Astrocyte (in vitro differentiated cells and primary cell): ENCODE data around the gene LRP1B. TPM values are rescaled to one million over a fixed set of nuclear protein-coding genes. Genes with fewer than 3 reads are reported as not detected.

ENCODE experiments used
- DNase-seq: peaks from one replicate; pipeline ENCODE4 v3.0.0-alpha.2; 2010; ENCODE audit warnings: low read depth
- FAIRE-seq: peaks from 2 replicates; lab custom pipeline; 2011; peaks lifted over from hg19 to GRCh38; lab: Jason Lieb, UNC
- H2AFZ ChIP-seq: 2 replicates; pipeline ENCODE4 v1.6.0; 2012; ENCODE audit warnings: low read depth, low read length, inconsistent platforms
- H3K27ac ChIP-seq: 2 replicates; pipeline ENCODE4 v1.5.1; 2011; ENCODE audit warnings: low read depth, low read length, inconsistent platforms
- H3K27me3 ChIP-seq: 2 replicates; pipeline ENCODE4 v1.6.0; 2011; ENCODE audit warnings: low read length, inconsistent platforms; ENCODE audit not compliant: insufficient read depth
- H3K36me3 ChIP-seq: 2 replicates; pipeline ENCODE4 v1.5.1; 2011; ENCODE audit warnings: low read length, inconsistent platforms; ENCODE audit not compliant: insufficient read depth
- H3K4me1 ChIP-seq: 2 replicates; pipeline ENCODE4 v1.5.1; 2011; ENCODE audit warnings: low read length, inconsistent platforms; ENCODE audit not compliant: insufficient read depth
- H3K4me2 ChIP-seq: 2 replicates; pipeline ENCODE4 v1.6.0; 2012; ENCODE audit warnings: low read length, inconsistent platforms
- H3K4me3 ChIP-seq: 2 replicates; pipeline ENCODE4 v1.5.1; 2011; ENCODE audit warnings: low read depth, mild to moderate bottlenecking, low read length, inconsistent platforms; ENCODE audit not compliant: insufficient read depth
- H3K79me2 ChIP-seq: 2 replicates; pipeline ENCODE4 v1.6.0; 2012; ENCODE audit warnings: mild to moderate bottlenecking, low read length, inconsistent platforms; ENCODE audit not compliant: insufficient read depth
- H3K9ac ChIP-seq: 2 replicates; pipeline ENCODE4 v1.6.0; 2012; ENCODE audit warnings: mild to moderate bottlenecking, low read length, inconsistent platforms
- H3K9me3 ChIP-seq: 2 replicates; pipeline ENCODE4 v1.5.1; 2012; ENCODE audit warnings: low read depth, mild to moderate bottlenecking, low read length, inconsistent platforms; ENCODE audit not compliant: insufficient read depth
- H4K20me1 ChIP-seq: 2 replicates; pipeline ENCODE4 v1.6.0; 2012; ENCODE audit warnings: low read length, inconsistent platforms; ENCODE audit not compliant: insufficient read depth
- H3K27ac Mint-ChIP-seq: one replicate; pipeline ENCODE4 v1.8.0; 2021; ENCODE audit warnings: mild to moderate bottlenecking, mixed read lengths; ENCODE audit not compliant: unreplicated experiment
- H3K27me3 Mint-ChIP-seq: one replicate; pipeline ENCODE4 v1.8.0; 2021; ENCODE audit warnings: low read depth, mixed read lengths; ENCODE audit not compliant: unreplicated experiment
- H3K36me3 Mint-ChIP-seq: one replicate; pipeline ENCODE4 v1.8.0; 2021; ENCODE audit warnings: low read depth, mixed read lengths; ENCODE audit not compliant: unreplicated experiment
- H3K4me1 Mint-ChIP-seq: one replicate; pipeline ENCODE4 v1.8.0; 2021; ENCODE audit warnings: low read depth, mixed read lengths; ENCODE audit not compliant: unreplicated experiment
- H3K4me3 Mint-ChIP-seq: one replicate; pipeline ENCODE4 v1.8.0; 2021; ENCODE audit warnings: mild to moderate bottlenecking, moderate library complexity, mixed read lengths; ENCODE audit not compliant: unreplicated experiment
- H3K9me3 Mint-ChIP-seq: one replicate; pipeline ENCODE4 v1.8.0; 2021; ENCODE audit warnings: mild to moderate bottlenecking, mixed read lengths; ENCODE audit not compliant: unreplicated experiment
- CTCF ChIP-seq: IDR thresholded peaks from 2 replicates; pipeline ENCODE4 v1.5.1; 2011; ENCODE audit warnings: low read depth, mild to moderate bottlenecking, inconsistent platforms, low read length, moderate library complexity; ENCODE audit not compliant: insufficient read depth
- EZH2 ChIP-seq: IDR thresholded peaks from 2 replicates; pipeline ENCODE4 v1.6.1; 2012; ENCODE audit warnings: mild to moderate bottlenecking, low read length, inconsistent platforms; ENCODE audit not compliant: insufficient read depth
- total RNA-seq: library from RNA; stranded (reverse); gene quantifications from 2 replicates; pipeline ENCODE4 v1.2.1, GENCODE V29; 2021

Gene LRP1B
- total RNA-seq, 1 donor from 2014 or later, result 1.5 TPM

DNA sequence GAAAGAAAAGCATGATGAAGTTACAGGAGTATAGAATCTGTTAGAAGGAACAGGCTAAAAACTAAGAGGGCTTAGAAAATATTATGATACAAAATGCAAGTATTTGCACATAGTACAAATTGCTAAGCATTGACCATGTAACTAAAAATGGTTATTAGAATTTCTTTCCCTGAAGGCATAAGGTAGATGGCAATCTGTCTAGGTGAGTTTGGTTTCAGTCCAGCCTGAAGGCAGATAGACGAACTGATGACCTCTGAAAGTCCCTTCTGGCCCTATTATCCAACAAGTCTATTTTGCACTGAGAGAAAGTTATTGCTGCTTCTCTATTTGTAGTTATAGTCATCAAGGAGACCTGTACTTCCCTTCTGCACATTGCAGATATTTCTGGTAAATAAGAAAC is 663.5 kb downstream of the LRP1B start:
- FAIRE-seq (no peak), DNase-seq (no peak)
- Histone ChIP-seq H2AFZ (no peak overlapping the region), H3K4me1 (no peaks in the 10 kb centered on the region), H3K4me3 (no peak overlapping the region), H4K20me1 (no peaks in the 10 kb centered on the region), H3K36me3 (no peaks in the 10 kb centered on the region), H3K4me2 (no peak overlapping the region), H3K27ac (no peak overlapping the region), H3K9ac (no peak overlapping the region), H3K27me3 (no peaks in the 10 kb centered on the region), H3K79me2 (no peaks in the 10 kb centered on the region), H3K9me3 (no peaks in the 10 kb centered on the region)
- Mint-ChIP-seq H3K4me1 (no peaks in the 10 kb centered on the region), H3K27ac (no peak overlapping the region), H3K9me3 (no peaks in the 10 kb centered on the region), H3K4me3 (no peak overlapping the region), H3K36me3 (no peaks in the 10 kb centered on the region), H3K27me3 (no peaks in the 10 kb centered on the region)
- TF ChIP-seq CTCF (no peak), EZH2 (no peak)

GRCh38 chr2:141464995-141465394 is 665.8 kb downstream of the LRP1B start:
- no peaks in the 10 kb centered on the region for H3K4me1 ChIP-seq
- Mint-ChIP-seq H3K9me3 (peaks cover 4% of the 10 kb centered on the region), H3K4me1 (no peaks in the 10 kb centered on the region), H3K4me3 (no peak overlapping the region), H3K27me3 (no peaks in the 10 kb centered on the region), H3K36me3 (no peaks in the 10 kb centered on the region), H3K27ac (no peak overlapping the region)
- H3K9ac ChIP-seq, result no peak overlapping the region
- TF ChIP-seq CTCF, result no peak
- TF ChIP-seq EZH2, result no peak
- H3K27me3 ChIP-seq, result no peaks in the 10 kb centered on the region
- H3K79me2 ChIP-seq, result no peaks in the 10 kb centered on the region
- H3K36me3 ChIP-seq, result no peaks in the 10 kb centered on the region
- no peak overlapping the region for H3K4me3 ChIP-seq
- H4K20me1 ChIP-seq, result no peaks in the 10 kb centered on the region
- no peak for DNase-seq
- no peak overlapping the region for H2AFZ ChIP-seq
- H3K9me3 ChIP-seq, result no peaks in the 10 kb centered on the region
- no peak overlapping the region for H3K4me2 ChIP-seq
- FAIRE-seq, result no peak
- H3K27ac ChIP-seq, result no peak overlapping the region

GRCh38 chr2:141458351-141458750 is 672.5 kb downstream of the LRP1B start:
- no peaks in the 10 kb centered on the region for H3K4me1 ChIP-seq
- no peak overlapping the region for H3K4me3 ChIP-seq
- Mint-ChIP-seq H3K9me3 (peaks cover 4% of the 10 kb centered on the region), H3K4me3 (no peak overlapping the region), H3K27me3 (no peaks in the 10 kb centered on the region), H3K36me3 (no peaks in the 10 kb centered on the region), H3K27ac (no peak overlapping the region), H3K4me1 (peaks cover 15% of the 10 kb centered on the region)
- no peak overlapping the region for H2AFZ ChIP-seq
- no peak overlapping the region for H3K9ac ChIP-seq
- H4K20me1 ChIP-seq, result no peaks in the 10 kb centered on the region
- H3K4me2 ChIP-seq, result peak overlapping the region; percentile 30
- no peak overlapping the region for H3K27ac ChIP-seq
- H3K9me3 ChIP-seq, result no peaks in the 10 kb centered on the region
- FAIRE-seq (no peak), DNase-seq (peak; percentile 44)
- TF ChIP-seq EZH2 (no peak), CTCF (no peak)
- no peaks in the 10 kb centered on the region for H3K79me2 ChIP-seq
- H3K27me3 ChIP-seq, result no peaks in the 10 kb centered on the region
- H3K36me3 ChIP-seq, result no peaks in the 10 kb centered on the region
